ENCODE measurements around the gene KRT80.

KRT80 gene

DNA sequence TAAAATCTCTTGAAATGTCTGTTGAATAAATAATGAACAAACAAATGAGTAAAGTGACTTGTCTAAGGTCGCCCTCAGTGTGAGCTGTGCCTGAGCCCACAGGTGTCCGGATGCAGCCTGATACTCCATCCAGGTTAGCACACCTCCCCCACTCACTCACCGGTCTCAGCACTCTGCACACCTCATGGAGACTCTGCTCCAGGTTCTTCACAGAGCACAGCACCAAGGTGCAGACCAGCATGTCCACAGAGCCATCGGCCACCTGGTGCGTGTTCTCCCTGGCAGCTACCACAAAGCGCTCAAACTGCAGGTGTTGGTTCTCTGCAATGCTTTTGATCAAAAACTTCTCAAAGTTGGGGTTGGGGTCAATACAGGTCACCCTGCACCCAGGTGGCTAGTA, 37.1 kb upstream of the KRT80 start:
- no peak for DNase-seq (ENCODE audit: low read depth)

DNA sequence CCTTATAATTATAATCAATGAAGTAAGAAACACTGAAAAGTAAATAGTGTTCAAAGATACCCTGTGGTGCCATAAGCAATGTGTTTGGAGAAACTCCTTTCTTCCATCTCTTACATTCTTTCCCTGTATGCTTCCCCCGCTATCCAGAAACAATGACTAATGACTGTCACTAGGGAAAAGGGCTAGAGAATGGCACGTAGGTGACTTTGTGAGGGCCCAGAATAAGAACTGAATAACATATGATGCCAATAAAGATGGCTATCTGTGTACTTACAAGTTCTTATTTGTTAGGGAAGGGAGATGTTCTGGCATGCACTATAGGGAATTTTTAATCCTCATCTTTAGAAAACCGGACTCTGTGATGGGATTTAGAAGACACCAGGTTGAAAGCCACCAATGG, 36.6 kb upstream of the KRT80 start:
- DNase-seq (ENCODE audit: low read depth), result no peak

DNA sequence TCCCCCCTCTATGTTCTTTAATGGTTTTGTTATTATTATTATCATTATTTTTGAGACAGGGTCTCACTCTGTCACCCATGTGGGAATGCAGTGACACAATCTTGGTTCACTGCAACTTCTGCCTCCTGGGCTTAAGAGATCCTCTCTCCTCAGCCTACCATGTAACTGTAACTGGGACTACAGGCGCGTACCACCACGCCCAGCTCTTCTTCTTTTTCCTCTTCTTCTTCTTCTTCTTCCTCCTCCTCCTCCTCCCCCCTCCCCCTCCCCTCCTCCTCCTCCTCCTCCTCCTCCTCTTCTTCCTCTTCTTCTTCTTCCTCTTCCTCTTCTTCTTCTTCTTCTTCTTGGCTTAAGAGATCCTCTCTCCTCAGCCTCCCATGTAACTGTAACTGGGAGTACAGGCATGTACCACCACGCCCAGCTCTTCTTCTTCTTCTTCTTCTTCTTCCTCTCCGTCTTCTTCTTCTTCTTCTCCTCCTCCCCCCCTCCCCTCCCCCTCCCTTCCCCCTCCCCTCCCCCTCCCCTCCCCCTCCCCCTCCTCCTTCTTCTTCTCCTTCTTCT, 35.9 kb upstream of the KRT80 start:
- no peak for DNase-seq (ENCODE audit: low read depth)

DNA sequence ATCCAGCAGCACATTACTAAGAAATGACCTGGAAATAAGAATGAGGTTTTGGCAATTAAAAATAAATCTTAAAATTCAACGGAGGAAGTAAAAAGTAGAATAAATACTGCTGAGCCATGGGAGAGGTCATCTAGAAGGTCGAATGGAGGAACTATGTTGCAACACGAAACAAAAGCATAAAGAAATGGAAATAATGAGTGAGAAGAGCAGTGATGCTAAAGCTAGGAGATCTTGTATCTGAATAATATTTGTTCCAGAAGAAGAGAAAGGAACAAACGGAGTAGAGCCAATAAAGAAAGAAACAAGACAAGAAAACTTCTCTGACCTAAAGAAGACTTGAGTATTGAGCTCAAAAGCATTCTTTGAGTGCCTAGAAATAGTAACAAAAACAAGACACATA, 34.6 kb upstream of the KRT80 start:
- DNase-seq (ENCODE audit: low read depth), result no peak

DNA sequence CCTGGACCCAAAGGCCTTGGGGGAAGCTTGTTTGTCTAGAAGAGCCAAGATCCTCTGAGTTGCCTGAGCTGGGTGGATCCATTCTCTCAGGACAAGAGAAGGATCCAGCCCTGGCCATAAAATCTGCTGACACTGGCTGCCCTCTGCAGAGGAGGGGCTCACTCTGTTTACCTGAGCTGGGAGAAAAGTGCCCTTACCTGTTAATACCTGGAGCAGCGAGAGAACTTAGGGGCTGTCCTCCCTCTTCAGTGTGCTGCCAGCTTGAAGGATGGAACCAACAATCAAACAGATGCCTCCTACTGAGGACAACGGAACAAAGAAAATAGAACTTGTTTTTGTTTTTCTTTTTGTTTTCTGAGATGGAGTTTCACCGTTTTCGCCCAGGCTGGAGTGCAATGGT, 33.9 kb upstream of the KRT80 start:
- no peak for DNase-seq (ENCODE audit: low read depth)

DNA sequence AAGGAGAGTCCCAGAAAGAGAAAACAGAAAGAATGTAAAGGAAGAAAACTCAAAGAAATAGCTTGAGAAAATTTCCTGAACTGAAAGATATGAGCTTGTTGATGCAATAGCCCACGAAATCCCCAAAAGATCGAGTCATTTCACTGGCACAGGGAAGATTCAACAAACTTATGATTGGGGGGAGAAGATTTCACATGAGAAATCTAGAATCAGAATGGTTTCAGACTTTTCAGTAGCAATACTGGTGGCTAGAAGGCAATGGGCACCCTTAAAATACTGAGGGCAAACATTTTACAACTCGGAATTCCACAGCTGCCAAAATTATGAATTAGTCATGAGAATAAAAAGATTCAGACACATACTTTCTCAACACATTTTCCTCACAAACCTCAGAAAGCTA, 32.3 kb upstream of the KRT80 start:
- no peak for DNase-seq (ENCODE audit: low read depth)

DNA sequence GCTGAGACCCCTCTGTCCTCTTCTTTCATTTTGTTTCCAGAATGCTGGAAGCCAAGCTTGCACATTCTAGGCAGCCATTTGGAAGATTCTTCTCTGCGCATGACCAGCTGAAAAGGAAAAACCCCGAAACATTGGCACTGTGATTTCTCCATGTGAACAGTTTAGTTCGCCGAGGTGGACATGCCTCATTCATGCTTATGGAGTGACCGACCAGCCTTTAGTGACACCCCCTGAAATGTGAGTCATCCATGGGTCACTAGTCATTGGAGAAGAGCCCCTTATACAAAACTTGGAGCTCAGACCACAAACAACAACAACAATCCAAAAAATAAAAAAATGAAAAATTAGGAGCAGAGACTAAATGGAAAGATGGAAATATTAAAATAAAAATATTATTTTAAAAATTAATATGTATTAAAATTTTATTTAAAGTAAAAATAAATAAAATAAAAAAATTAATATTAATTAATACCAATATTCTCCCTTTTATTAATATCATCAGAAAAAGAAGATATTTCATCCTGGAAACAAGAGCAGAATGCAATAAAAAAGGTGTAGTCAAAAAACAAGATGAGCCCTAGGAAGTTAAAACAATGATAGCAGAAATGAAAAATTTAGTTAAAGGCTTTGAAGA, 31.7 kb upstream of the KRT80 start:
- DNase-seq (ENCODE audit: low read depth), result no peak

DNA sequence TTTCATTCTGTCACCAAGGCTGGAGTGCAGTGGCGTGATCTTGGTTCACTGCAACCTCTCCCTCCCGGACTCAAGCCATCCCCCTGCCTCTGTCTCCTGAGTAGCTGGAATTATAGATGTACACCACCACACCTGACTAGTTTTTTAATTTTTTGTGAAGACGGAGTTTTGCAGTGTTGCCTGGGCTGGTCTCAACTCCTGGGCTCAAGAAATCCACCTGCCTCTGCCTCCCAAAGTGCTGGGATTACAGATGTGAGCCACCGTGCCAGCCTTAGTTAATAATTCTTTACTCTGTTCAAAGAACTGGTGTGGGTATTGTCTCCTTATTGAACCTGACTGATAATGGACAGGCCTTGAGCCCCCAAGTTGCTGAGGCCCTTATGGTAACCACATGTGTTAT, 30.9 kb upstream of the KRT80 start:
- DNase-seq (ENCODE audit: low read depth), result no peak

DNA sequence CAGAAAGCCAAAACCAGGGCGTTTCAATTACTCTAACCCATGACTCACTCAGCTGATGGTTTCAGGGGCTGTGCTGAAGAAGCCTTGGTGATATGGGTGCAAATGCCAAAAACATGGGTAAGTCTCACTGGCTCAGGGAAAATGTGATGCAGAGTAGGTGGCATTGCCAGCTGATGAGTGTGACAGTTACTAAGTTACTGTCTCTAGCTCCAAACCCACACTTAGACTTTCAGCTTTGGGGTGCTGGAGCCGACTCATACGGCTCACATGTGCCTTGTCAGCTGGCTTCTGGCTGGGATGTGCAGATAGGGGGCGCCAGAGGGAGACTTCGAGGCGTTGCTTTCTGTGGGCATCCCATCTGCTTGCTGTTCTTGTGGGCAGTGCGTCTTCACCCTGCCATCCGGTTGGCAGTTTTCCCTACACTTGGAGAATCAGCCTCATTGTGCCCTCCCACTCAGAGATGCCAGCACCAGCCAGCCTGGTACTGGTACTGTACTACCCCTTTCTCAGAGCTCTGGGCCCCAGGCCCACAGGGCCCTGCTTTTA, 30.2 kb upstream of the KRT80 start:
- DNase-seq (ENCODE audit: low read depth), result no peak

DNA sequence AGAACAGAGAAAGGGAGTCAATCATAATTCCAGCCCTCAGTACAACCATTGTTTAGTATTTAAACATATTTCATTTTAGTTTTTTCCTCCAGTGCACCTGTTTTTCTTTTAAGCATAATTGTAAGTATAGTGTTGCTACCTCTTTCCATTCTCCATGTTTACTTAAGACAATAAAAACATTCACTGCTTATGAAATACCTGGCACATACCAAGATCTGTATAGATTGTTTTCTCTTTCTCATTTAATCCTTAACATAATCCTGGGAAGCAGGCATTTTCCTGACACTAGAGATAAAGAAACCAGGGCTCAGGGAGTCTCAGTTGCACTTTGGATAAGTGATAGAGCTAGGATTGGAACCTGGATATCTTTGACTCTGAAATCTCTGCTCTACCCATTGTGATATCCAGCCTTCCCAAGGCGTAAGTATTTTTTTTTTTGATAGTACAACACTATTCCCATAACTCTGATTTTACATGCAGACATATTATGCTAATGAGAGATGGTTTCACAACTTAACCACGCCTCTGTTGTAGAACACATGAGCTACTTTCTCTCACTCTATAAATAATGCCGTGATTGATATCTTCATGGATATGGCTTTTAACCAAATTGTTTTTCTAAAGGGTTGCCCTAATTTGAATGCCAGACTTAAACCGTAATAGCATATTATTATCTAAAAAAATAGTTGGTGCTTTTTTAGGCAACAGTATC, 29.4 kb upstream of the KRT80 start:
- DNase-seq (ENCODE audit: low read depth), result no peak

DNA sequence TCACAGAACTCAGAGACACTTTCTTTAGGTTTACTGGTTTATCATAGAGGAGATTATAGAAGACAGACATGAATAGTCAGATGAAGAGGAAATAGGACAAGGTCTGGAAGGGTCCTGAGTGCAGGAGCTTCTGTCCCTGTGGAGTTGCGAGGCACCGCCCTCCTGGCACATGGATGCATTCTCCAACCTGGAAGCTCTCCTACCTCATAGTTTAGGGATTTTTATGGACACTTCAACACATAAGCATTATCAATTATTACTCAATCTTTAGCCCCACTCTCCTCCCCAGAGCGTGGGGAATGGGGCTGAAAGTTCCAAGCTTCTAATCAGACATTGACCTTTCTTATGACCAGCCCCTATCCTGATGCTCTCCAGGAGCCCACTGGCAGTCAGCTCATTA, 28.7 kb upstream of the KRT80 start:
- no peak for DNase-seq (ENCODE audit: low read depth)

DNA sequence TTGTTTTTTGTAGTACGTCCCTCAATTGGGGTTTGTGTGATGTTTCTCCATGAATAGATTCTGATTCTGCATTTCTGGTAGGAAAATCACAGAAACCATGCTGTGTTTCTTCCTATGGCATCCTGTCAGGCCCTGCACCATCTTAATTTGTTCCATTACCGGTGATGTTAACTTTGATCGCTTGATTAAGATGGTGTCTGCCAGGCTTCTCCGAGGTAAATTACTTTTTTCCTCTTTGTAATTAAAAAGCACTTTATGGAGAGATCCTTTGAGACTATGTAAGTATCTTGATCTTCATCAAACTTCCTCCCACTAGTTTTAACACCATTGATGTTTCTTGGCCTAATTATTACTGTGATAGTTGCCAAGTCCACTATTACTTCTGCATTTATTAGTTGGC, 26.2 kb upstream of the KRT80 start:
- no peak for DNase-seq (ENCODE audit: low read depth)

DNA sequence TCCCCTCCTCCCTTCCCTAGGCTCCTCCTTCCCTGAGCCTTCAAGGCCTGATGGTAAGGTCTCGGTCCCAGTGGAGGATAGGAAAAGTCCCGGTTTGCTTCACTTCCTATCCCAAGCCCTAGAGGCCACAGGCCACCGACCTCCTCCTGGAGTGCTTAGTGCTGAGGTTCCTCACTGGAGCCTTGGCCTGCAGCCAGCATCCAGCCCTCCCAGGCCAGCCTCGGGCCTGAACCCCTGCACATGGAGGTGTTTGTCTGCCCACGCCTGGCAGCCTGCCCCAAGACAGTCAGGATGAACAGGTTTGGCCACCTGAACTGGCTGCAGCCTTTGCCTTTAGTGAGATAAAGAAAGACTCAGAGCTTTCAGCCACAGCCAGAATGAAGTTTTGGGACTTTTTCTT, 25.4 kb upstream of the KRT80 start:
- no peak for DNase-seq (ENCODE audit: low read depth)

DNA sequence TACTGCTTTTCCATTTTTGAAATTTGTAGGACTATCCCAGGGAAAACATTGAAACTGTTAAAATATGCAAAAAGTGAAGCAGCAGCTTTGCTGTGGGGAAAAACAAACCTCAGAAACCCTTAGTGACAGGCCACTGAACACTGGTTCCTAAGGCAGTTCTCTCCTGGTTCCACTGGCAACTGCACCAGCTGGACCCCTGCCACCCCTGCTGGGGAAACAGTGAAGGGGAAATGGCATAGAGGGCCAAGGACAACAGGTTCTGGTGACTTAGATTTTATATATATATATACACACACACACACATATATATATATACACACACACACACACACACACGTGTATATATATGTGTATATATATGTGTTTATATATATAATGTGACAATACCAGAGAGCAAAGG, 25.0 kb upstream of the KRT80 start:
- DNase-seq (ENCODE audit: low read depth), result no peak

DNA sequence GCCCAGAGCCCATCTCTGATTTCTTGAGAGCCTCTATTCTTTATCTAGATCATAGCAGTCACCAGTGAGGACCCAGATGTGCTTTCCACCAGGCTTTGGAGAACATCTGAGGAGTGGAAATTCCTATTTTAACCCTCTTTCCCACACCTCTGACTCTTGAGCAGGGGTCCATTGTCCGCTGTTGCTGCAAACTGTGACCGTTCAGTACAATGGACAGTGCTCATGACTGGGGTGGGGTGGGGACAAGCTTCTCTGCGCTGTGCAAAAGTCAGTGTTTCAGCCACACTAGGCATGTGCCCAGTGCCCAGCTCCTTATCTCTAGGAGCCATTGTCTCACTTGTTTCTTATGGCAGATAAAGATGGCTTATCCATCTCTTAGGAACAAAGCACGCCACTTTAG, 24.3 kb upstream of the KRT80 start:
- no peak for DNase-seq (ENCODE audit: low read depth)

DNA sequence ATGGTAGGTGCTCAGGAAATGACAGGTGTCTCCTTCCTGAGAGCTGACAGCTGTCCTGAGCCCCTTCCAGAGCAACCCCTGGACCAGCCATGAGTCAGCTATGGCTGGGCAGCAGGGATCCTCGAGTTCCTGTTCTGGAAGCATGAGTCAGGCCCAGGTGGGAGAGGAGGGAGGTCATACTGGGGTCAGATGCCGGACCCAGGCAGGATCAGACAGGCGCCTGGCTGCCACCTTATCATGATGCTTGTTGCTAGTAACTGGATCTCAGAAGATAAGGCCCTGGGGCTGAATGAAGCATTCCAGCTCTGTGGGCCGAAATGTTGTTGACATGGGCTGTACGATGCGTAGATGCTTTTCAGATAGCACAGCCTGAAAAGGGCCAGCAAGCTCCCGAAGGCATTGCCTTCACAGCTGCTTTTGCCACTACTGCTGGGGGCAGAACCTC, 23.8 kb upstream of the KRT80 start:
- DNase-seq (ENCODE audit: low read depth), result no peak

DNA sequence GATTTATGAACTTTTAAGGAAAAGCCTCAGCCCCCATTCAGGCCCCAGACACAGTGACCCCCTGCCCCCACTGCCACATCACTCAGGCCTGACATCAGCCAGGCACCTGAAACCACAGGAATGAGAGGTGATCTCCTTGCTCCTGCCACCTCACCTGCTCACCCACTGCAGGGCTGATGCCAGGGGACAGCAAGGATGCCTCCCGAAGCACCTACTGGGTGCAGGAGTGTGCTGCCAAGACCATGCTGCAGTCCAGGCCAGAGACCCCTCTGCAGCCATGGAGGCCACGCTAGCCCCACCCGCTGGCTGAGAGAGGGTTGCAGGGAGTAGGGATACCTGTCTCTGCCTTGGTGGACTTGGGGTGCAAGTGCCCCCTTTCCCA, 22.6 kb upstream of the KRT80 start:
- DNase-seq (ENCODE audit: low read depth), result no peak

DNA sequence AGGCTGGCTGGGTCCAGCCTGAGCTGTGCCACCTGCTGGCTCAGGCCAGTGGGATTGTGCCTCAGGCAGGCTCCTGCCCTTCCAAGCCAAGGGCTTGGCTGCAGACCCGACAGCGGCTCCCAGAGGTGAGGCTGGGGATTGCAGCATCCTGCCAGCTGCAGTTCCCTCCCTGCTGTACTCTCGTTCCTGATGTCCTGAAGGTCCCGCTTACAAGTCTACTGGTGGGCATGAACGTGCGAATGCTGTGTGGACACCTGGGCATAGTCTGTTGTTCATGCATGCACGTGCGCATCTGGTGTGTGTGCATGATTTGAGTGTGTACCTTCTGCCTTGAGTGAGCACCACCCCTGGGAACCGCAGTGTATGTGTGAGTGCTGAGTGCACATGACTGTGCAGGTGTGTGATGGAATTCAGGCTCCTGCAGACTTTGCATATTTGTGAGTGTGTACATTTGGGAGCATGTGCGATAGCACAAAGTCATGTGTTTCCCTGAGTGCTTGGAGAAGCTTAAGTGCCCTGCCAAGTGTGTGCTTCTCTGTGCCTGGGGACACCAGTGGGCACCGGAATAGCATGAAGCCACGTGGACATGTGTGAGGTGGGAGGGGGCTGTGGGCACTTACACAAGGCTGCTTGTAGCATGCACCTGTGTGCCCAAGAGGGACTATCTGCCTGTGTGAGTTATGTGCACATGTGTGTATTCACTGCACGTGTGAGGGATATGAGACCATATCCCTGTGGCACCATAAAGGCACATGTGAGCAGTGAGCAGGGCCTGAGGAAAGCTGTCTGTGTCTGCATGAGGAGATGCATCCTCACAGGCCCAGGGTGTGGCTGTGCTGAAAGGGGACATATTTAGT, 22.0 kb upstream of the KRT80 start:
- peak; percentile 58 for DNase-seq (ENCODE audit: low read depth)

DNA sequence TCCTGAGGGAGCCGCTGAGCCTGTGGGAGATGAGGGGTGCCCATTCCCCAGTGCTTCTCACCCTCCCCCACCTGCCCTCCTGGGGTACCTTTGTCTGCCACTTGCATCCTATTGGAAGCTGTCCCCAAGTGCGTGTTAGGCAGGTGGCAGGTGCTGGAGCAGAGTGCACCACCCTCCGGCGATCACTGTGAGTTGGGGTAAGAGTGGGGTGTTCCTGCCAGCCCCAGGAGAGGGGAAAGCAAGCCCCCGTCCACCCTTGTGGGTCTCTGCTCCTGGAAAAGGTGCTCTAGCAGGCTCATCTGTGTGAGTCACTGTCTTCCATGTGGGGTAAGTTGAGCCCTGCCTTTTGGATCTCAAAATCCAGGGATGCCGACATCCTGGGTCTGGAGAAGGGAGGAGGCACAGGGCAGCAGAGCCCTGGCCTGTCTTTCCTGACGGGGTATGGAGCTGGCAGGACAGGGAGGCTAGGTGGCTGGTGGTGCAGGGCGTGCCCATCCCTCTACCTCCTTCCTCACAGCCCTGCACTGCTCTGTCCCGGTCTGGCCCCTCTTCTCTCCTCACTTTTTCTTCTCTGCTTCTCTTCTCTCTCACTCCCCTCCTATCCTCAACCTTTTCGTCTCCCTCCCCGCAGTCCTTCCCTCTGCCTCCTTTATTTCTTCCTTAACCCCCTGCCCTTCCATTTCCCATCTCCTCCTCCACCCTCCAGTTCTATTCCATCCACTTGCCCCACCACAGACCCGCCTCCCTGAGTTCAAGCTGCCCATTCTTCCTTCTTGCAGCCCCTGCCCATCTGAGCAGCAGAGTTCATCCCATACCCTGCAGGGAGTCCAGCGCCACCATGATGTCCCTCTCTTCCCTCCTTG, 21.1 kb upstream of the KRT80 start:
- no peak for DNase-seq (ENCODE audit: low read depth)

DNA sequence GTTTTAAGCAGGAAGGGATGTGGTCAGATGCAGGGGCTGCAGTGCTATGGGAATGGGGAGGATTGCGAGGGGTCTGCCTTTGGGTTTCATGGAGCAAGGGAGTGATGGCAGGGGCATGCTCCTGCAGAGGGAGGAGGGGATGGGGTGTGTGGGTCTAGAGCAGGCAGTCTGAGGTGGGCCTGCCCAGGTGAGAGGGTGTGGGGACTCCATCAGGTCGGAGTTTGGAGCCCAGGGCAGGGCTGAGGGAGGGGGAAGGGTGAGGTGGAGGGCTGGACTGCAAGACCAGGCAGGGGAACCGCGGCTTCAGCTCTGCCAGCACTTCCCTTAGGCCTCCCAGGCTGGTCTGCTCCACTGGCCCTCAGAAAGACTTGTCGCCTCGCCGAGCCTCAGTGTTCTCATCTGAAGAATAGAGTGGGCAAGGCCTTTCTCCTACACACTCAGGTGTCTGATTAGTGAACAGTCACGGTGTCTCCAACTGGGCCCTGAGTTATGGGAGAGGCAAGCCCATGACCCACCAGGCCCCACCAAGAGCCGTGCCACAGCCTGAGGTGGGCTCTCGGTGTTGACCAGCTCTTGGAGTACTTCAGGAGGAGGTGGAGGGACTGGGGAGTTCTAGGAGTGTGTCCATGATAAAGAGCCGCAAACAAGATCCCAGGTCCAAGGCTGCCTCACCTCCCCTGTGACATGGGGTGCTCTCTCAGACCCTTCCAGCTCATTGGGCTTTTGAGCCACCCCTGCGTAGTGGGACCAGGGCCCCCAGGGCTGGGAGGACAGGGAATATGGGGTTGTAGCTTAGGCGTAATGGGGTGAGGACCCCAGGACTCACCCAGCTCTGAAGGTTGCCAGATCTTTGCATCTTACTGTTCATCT, 20.1 kb upstream of the KRT80 start:
- no peak for DNase-seq (ENCODE audit: low read depth)
